ENCODE results near the gene CDC16. TPM values are rescaled to one million over a fixed set of nuclear protein-coding genes. Genes with fewer than 3 reads are reported as not detected.

Gene CDC16
- total RNA-seq, 1 donor from 2014 or later, result 51.8 TPM

DNA sequence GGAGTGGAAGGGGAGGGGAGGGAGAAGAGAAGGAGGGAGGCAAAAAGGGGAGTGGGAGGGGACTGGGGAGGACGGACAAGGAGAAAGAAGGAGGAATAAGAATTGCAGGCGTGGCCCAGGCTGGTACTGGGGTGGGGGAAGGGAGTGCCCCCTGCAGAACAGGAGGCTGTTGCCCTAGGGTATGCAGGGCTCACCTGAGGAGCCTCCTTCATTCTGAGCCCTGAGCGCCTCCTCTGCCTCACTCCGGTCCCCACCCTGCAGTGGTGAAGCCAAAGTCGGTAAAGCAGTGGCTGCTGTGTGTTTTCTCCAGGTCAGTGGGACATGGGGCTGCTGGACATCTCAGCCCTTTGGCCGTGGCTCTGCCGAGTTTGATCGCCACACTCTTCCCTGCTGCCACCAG lies 9.1 kb upstream of the CDC16 start:
- DNase-seq (ENCODE audit: low read depth), result no peak
- TF ChIP-seq, protein P1, sequence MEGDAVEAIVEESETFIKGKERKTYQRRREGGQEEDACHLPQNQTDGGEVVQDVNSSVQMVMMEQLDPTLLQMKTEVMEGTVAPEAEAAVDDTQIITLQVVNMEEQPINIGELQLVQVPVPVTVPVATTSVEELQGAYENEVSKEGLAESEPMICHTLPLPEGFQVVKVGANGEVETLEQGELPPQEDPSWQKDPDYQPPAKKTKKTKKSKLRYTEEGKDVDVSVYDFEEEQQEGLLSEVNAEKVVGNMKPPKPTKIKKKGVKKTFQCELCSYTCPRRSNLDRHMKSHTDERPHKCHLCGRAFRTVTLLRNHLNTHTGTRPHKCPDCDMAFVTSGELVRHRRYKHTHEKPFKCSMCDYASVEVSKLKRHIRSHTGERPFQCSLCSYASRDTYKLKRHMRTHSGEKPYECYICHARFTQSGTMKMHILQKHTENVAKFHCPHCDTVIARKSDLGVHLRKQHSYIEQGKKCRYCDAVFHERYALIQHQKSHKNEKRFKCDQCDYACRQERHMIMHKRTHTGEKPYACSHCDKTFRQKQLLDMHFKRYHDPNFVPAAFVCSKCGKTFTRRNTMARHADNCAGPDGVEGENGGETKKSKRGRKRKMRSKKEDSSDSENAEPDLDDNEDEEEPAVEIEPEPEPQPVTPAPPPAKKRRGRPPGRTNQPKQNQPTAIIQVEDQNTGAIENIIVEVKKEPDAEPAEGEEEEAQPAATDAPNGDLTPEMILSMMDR (IDR thresholded peaks at IDR 0.05; ENCODE audit: insufficient read depth, low read length, poor library complexity, severe bottlenecking), result no peak

DNA sequence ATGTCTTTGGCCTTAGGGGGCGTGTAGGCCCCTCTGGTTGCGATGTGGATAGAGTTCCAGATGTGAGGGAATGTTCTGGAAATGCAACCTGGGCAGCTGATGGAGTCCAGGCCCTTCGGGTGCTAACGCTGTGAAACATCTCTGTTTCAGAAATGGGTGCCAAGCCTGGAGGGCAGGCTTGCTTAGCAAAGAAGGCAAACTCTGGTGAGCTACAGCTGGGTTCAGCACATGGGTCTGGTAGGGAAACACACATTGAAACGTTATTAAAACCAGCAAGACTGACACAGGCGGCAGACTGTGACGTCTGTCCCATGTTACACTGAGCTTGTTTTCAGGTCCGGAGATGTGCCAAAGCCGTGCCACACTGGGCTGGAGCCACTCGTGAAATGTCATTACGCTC lies 8.6 kb upstream of the CDC16 start:
- Histone ChIP-seq H3K27me3 (ENCODE audit: control insufficient read depth, insufficient read depth, low read length) (peaks cover 6% of the 10 kb centered on the region), H3K36me3 (ENCODE audit: control insufficient read depth, insufficient read depth, low read length) (no peaks in the 10 kb centered on the region), H3K4me3 (ENCODE audit: low read depth, low read length) (no peak overlapping the region)
- TF ChIP-seq, protein P1 (IDR thresholded peaks at IDR 0.05; ENCODE audit: insufficient read depth, low read length, poor library complexity, severe bottlenecking), result no peak
- DNase-seq (ENCODE audit: low read depth), result no peak

More for the DNA sequence above, 9.1 kb upstream of the CDC16 start:
- no peak overlapping the region for H3K4me3 ChIP-seq (ENCODE audit: low read depth, low read length)
- H3K36me3 ChIP-seq (ENCODE audit: control insufficient read depth, insufficient read depth, low read length), result no peaks in the 10 kb centered on the region
- peaks cover 6% of the 10 kb centered on the region for H3K27me3 ChIP-seq (ENCODE audit: control insufficient read depth, insufficient read depth, low read length)

DNA sequence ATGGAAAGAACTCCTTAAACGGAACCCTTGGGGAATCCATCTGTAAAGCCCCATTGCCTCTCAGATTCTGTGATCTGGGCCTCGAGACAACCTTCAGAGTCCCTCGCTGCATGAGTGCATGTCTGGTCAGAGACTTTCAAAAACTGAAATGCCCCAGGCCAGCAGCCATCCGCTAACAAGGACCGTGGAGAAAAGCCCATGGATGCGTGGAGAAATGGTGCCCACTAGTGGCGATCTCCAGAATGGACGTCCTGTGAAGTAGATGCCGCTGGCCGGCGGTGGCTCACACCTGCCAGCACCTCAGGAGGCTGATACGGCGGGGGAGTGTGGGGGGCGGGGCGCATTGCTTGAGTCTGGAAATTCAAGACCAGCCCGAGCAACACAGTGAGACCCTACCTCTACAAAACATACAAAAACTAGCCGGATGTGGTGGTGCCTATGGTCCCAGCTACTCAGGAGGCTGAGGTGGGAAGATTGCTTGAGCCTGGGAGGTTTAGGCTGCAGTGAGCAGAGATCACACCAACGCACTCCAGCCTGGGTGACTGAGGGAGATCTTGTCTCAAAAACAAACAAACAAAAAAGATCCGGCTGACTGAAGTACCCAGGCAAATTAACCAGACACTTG lies 7.9 kb upstream of the CDC16 start:
- TF ChIP-seq, protein P1 (IDR thresholded peaks at IDR 0.05; ENCODE audit: insufficient read depth, low read length, poor library complexity, severe bottlenecking), result peak; percentile 96

DNA sequence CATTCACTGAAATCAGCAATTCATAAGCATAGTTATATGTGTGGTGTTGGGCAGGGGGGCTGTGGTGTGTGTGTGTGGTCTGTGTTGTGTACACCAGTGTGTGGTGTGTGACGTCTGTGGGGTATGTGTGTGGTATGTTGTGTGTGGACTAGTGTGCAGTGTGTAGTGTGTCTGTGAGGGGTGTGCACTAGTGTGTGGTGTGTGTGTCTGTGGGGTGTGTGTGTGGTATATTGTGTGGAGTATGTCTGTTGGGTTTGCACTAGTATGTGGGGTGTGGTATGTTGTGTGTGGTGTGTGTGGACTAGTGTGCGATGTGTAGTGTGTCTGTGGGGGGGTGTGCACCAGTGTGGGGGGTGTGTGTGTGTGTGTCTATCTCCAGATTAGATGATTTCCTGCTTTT lies 7.2 kb upstream of the CDC16 start:
- TF ChIP-seq, protein P1 (IDR thresholded peaks at IDR 0.05; ENCODE audit: insufficient read depth, low read length, poor library complexity, severe bottlenecking), result no peak
- Histone ChIP-seq H3K36me3 (ENCODE audit: control insufficient read depth, insufficient read depth, low read length) (no peaks in the 10 kb centered on the region), H3K4me3 (ENCODE audit: low read depth, low read length) (no peak overlapping the region), H3K27me3 (ENCODE audit: control insufficient read depth, insufficient read depth, low read length) (peaks cover 6% of the 10 kb centered on the region)
- DNase-seq (ENCODE audit: low read depth), result no peak

More for the DNA sequence above, 7.9 kb upstream of the CDC16 start:
- peak; percentile 26 for DNase-seq (ENCODE audit: low read depth)
- peaks cover 6% of the 10 kb centered on the region for H3K27me3 ChIP-seq (ENCODE audit: control insufficient read depth, insufficient read depth, low read length)
- no peaks in the 10 kb centered on the region for H3K36me3 ChIP-seq (ENCODE audit: control insufficient read depth, insufficient read depth, low read length)
- H3K4me3 ChIP-seq (ENCODE audit: low read depth, low read length), result no peak overlapping the region

DNA sequence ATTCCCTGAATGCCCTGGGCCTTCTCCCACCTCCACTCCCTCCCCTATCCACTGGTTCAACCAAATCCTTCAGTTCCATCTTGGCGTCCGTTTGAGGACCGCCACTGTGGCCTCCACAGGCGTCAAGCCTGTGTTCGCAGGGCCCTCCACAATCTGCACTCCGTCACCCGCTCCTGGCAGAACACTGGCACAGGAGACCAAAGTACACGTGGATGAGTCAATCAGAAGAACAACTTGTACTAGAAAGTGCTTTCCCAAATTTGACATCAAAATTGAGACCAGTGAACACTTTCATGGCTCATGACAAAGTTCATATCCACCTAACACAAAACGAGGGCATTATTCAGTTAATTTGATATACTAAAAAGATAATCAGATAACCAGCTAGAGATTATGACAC lies 6.5 kb upstream of the CDC16 start:
- Histone ChIP-seq H3K36me3 (ENCODE audit: control insufficient read depth, insufficient read depth, low read length) (no peaks in the 10 kb centered on the region), H3K27me3 (ENCODE audit: control insufficient read depth, insufficient read depth, low read length) (peaks cover 6% of the 10 kb centered on the region), H3K4me3 (ENCODE audit: low read depth, low read length) (no peak overlapping the region)
- no peak for DNase-seq (ENCODE audit: low read depth)
- TF ChIP-seq, protein P1 (IDR thresholded peaks at IDR 0.05; ENCODE audit: insufficient read depth, low read length, poor library complexity, severe bottlenecking), result no peak

DNA sequence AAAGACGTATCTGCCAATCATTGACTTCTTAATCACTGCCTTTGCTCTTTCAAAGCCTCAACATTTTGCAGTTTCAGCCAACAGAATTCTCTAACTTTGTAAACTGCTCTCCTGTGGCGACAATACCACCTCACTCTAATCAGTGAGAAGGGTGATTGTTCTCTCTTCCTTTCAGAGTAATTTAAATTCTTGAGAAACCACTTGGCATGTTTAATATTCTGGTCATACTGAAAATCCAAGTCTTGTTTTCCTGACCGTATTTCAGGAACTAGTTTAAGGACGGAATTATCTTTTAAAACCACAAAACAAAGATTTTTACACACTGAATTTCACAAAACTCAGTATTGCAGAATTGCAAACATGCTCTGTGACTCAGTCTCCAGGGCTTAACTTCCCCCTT lies 5.2 kb upstream of the CDC16 start:
- Histone ChIP-seq H3K36me3 (ENCODE audit: control insufficient read depth, insufficient read depth, low read length) (no peaks in the 10 kb centered on the region), H3K27me3 (ENCODE audit: control insufficient read depth, insufficient read depth, low read length) (peaks cover 3% of the 10 kb centered on the region), H3K4me3 (ENCODE audit: low read depth, low read length) (no peak overlapping the region)
- TF ChIP-seq, protein P1 (IDR thresholded peaks at IDR 0.05; ENCODE audit: insufficient read depth, low read length, poor library complexity, severe bottlenecking), result no peak
- no peak for DNase-seq (ENCODE audit: low read depth)

All from kidney epithelial cell (primary cell).